Kidney tubule cell (primary cell): Measurements from ENCODE around the gene PDE4D.
"Not testable (repeated sequence)": the region's sequence is repeated elsewhere in the genome, so short reads cannot be mapped to it uniquely, and the experiment has no call there.

Experiments used
- DNase-seq: peaks from one replicate; pipeline ENCODE4 v3.0.0-alpha.2; 2018; ENCODE audit warnings: low spot score

Gene PDE4D

GRCh38 chr5:59328709-59329296 is 564.7 kb downstream of the PDE4D start:
- DNase-seq = peak; percentile 85

- peak; percentile 64 for DNase-seq
Measured at GRCh38 chr5:59327191-59327980, 566.1 kb downstream of the PDE4D start.

- DNase-seq = peak; percentile 47
Measured at GRCh38 chr5:59326596-59326995, 566.9 kb downstream of the PDE4D start.

- no peak for DNase-seq
Measured at GRCh38 chr5:59325070-59325469, 568.5 kb downstream of the PDE4D start.

DNA sequence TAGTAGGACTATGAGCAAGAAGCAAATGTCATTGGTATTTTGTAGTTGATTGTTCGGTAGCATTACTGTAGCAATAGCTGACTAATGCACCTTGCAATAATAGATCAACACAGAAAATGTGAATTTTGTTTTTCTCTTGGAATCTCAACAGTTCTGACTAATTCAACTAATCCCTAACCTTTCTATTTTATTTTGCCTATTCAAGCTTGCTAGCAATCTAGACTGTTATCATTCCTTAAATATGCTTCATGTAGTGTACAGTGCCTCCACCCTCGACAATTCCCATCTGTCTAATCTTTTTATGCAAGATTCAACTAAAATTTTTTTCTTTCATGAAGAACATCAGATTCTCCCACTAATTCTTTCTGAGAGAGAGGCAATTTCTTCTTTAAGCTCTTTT is 570.6 kb downstream of the PDE4D start:
- no peak for DNase-seq

- no peak for DNase-seq
Measured at GRCh38 chr5:59322058-59322457, 571.5 kb downstream of the PDE4D start.

- DNase-seq = no peak
Measured at GRCh38 chr5:59321642-59322041, 571.9 kb downstream of the PDE4D start.

GRCh38 chr5:59320420-59320819 is 573.1 kb downstream of the PDE4D start:
- no peak for DNase-seq

DNA sequence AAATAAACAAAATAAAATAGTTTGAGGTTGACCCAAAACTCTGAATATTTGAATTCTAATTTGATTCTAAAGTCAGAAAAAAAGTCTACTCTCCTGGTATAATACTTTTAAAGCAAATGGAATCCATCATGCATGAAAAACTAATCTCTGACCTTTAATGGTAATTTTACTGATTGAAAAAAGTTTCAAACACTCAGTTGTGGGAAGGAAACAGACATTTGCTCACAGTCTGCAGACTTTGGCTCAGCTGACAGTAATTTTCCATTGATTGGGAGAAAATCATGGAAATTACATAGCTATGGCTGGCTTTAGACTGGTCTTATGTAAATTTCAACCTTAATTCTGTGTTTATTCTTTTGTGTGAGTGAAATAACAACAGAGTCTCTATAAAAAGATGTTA is 574.3 kb downstream of the PDE4D start:
- DNase-seq = no peak

- no peak for DNase-seq
Measured at GRCh38 chr5:59317774-59318205, 575.7 kb downstream of the PDE4D start.

DNA sequence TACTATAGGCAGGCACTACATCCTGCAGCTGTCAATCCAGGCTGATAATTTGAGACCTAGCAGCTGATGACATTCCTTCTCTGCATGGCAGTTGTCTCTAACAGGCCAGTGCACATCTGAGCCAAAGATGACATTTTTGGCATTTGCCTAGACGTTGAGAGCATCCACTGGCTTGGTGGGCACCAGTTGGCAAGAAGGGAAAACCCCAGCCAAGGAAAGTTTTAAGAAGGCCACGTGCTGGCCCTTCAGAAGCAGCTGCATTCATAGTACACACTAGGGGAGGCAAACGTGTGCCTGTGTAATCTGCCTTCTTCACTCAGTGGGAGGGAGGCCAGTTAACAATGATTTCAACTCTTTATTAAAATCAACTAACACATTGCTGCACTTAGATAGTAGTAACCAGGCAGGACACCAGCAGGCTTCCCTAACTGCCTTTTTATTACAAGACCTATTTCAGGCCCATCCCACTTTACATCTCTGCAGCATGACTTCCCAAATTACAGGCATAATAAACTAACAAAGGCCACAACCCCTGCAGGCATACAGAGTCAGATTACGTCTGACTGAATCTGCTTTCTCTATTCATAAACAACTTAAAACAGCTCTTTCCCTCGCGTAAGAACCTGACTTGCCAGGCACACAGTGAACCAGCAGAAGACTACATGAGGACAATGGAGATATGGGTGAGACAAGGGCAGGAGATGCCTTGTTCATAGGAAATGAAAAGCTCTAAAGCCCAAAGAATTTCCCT is 576.3 kb downstream of the PDE4D start:
- DNase-seq = no peak

DNA sequence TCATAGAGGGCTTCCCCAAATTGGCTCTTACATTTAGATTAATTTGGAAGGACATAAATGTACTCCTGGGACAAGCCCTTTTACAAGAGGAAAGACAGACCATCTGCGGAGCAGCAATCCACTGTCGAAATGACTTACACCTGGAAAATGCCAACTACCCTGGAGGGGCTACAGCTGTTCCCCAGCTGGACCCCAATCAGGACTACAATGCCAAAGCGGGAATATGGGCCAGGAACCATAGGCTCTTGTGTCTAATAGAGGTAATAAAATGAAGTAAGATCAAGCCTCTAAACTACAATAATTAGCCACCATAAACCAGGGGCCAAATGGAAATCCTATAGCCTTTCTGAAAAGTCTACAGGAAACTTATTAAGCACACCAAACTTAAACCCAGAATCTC is 581.3 kb downstream of the PDE4D start:
- no peak for DNase-seq

DNA sequence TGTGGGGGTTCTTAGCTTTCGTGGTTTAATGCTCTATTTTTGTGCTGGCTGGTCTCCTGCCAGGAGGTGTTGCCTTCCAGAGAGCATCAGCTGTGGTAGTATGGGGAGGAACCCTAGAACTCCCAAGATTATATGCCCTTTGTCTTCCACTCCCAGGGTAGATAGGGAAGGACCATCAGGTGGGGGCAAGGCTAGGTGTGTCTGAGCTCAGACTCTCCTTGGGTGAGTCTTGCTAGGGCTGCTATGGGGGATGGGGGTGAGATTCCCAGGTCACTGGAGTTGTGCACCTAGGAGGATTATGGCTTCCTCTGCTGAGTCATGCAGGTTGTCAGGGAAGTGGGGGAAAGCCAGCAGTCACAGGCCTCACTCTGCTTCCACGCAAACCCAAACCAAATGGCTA is 584.8 kb downstream of the PDE4D start:
- peak; percentile 20 for DNase-seq

GRCh38 chr5:59303289-59303716 is 590.2 kb downstream of the PDE4D start:
- not testable (repeated sequence) for DNase-seq

DNA sequence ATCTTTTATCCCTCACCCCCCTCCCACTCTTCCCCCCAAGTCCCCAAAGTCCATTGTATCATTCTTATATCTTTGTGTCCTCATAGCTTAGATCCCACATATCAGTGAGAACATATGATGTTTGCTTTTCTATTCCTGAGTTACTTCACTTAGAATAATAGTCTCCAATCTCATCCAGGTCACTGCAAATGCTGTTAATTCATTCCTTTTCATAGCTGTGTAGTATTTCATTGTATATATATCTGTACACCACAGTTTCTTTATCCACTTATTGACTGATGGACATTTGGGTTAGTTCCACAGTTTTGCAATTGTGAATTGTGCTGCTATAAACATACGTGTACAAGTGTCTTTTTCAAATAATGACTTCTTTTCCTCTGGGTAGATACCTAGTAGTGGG is 591.0 kb downstream of the PDE4D start:
- not testable (repeated sequence) for DNase-seq

GRCh38 chr5:59301727-59302126 is 591.8 kb downstream of the PDE4D start:
- DNase-seq = peak; percentile 34

DNA sequence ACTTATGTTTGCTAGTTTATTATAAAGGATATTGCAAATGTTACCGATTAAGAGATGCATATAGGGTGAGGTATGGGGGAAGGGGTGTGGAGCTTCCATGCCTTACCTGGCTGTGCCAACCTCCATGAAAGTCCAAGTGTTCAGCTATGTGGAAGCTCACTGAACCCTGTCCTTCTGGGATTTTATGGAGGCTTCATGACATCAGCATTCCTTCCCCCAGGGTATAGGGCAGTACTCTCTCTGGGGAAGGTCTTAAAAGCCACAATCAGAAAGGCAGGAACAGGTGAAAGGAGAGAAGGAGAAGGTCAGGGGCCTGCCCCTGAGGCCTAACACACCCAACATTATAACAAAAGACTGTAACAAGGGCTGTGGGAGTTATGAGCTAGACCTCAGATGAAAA is 592.6 kb downstream of the PDE4D start:
- peak; percentile 37 for DNase-seq

DNA sequence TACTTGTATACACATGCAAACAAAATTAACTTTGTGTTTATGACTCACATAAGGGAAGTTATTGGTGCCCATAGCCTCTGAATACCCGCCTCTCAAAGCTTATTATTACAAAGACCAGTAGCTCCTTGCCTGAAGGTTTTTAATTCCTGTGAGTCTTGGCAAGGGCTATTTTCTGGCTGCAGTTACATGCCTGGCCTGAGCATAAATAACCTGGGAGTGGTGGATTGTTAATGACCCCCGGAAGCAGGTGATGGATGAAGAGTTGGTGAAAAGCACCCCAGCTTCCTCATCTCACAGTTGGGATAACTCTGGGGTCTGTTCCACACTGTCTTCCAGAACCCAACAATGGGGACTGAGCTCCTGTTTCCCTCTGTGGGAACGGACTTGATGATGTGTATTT is 594.5 kb downstream of the PDE4D start:
- DNase-seq = no peak

DNA sequence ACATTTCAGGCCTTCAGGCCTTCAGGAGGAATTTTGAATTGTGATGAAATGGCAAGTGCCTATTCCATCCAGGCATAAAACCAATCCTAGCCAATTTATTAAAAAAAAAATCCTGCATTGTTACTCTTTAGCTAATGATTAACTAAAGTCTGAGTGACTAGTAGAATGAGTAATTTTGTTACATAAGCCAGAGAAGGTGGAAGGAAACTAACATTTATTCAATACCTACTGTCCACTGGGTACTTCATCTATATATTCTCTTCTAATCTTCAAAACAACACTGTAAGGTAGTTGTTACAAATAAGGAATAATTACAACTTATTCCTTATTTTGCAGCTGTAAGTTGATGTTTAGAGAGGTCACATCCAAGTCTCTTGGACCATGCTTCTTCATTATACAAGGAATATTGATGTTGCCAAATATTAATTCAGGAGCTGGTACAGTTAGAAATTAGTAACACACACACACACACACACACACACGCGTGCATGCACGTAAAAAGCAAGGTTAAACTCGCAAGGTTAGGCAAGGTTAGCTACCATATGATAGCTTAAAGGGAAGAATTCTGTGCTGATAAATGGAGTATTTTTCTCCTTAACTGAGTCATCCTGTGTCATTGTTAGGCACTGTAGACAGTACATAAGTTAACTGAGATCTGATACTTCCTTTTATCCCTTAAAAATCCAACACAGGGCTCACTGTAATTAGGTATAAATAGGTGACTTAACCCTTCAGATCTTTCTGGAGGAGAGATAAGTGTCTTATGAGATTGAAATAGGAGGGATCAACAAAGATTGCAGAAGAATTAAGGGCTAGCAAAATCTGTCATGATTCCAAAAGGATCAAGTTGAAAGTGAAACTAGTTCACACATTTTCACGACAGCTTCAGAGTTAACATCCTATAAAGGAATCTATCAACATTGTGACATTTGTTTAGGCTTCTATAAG is 596.9 kb downstream of the PDE4D start:
- DNase-seq = peak; percentile 87

DNA sequence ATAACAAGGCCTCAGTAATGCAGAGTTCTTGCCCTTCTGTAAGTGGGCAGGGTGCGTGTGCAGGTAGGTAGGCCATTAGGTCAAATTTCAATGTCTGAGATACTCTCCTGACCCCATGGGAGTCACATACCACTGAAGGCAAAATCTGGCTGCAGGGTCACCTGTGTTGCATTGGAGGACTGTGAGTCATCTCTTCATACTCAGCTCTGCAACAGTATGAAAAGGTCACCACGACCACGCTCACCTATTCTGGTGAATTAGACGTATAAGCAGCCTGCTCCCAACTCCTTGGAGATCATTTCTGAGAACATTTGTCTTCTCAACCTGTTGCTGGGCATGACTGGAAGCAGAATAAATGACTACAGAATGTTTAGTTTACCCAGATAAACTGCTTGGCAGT is 599.8 kb downstream of the PDE4D start:
- peak; percentile 66 for DNase-seq

DNA sequence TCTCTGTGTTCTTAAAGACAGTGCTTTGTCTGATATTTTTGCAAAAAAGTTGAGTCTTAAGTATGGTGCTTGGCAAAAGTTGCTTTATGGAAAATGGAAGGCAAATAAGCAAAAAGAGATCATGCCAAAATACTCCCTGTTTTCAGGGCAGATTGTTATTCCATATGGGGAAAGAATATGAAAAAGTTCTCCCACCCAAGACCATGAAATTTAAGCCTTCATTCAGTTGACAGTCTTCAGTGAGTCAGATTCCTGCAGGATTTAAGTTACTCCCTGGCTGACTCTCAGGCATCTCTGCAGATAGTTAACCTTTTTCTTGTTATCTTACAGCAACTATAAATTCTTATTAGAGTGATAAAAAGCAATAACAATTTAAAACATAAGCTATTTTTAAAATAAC is 601.6 kb downstream of the PDE4D start:
- DNase-seq = no peak

DNA sequence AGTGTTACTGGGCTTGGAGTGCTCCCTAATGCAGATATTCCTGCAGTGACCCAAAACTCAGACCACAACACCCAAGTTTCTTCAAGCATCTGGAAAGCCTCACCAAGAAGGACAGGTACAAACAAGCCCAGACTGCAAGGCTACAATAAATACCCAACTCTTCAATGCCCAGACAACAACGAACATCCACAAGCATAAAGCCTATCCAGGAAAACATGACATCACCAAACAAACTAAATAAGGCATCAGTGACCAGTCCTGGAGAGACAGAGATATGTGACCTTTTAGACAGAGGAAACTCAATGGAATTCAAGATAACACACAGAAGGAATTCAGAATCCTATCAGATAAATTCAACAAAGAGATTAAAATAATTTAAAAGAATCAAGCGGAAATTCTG is 605.6 kb downstream of the PDE4D start:
- no peak for DNase-seq
